Type B pancreatic cell (in vitro differentiated cells): Measurements from ENCODE around the gene PDE3A. TPM values are rescaled to one million over a fixed set of nuclear protein-coding genes. Genes with fewer than 3 reads are reported as not detected.

ENCODE experiments used
- DNase-seq: peaks from one replicate; pipeline ENCODE4 v3.0.0; 2021; ENCODE audit warnings: mixed read lengths; ENCODE audit not compliant: unreplicated experiment; ENCODE audit errors: extremely low spot score
- H3K27ac Mint-ChIP-seq: 2 replicates; pipeline ENCODE4 v1.8.0; 2021; ENCODE audit warnings: mild to moderate bottlenecking, mixed read lengths
- H3K27me3 Mint-ChIP-seq: 2 replicates; pipeline ENCODE4 v1.8.0; 2021; ENCODE audit warnings: mixed read lengths
- H3K36me3 Mint-ChIP-seq: 2 replicates; pipeline ENCODE4 v1.8.0; 2021; ENCODE audit warnings: mixed read lengths
- H3K4me1 Mint-ChIP-seq: one replicate; pipeline ENCODE4 v1.8.0; 2021; ENCODE audit warnings: mixed read lengths; ENCODE audit not compliant: unreplicated experiment
- H3K4me3 Mint-ChIP-seq: 2 replicates; pipeline ENCODE4 v1.8.0; 2021; ENCODE audit warnings: mild to moderate bottlenecking, mixed read lengths
- H3K9me3 Mint-ChIP-seq: 2 replicates; pipeline ENCODE4 v1.8.0; 2021; ENCODE audit warnings: mixed read lengths
- CTCF ChIP-seq: fragments of 200-600 bp; sonication (generic); conservative IDR thresholded peaks from 2 replicates; pipeline ENCODE4 v1.5.0; 2021; ENCODE audit warnings: antibody characterized with exemption, mild to moderate bottlenecking
- total RNA-seq: library from RNA; stranded (reverse); gene quantifications from 2 replicates; pipeline ENCODE4 v1.2.1, GENCODE V29; 2021; ENCODE audit warnings: low replicate concordance

Gene PDE3A
- total RNA-seq, 1 donor from 2014 or later = 19.7 TPM

- H3K9me3 Mint-ChIP-seq = no peaks in the 10 kb centered on the region
- no peak overlapping the region for H3K27ac Mint-ChIP-seq
- no peaks in the 10 kb centered on the region for H3K4me1 Mint-ChIP-seq
- no peak for TF ChIP-seq CTCF
- H3K36me3 Mint-ChIP-seq = peaks cover 3% of the 10 kb centered on the region
- DNase-seq = no peak
- no peaks in the 10 kb centered on the region for H3K27me3 Mint-ChIP-seq
- H3K4me3 Mint-ChIP-seq = no peak overlapping the region
Measured at GRCh38 chr12:20593611-20594010, 225.3 kb downstream of the PDE3A start.

GRCh38 chr12:20596061-20596460 lies 227.7 kb downstream of the PDE3A start:
- no peak for TF ChIP-seq CTCF
- Mint-ChIP-seq H3K27ac (no peak overlapping the region), H3K9me3 (no peaks in the 10 kb centered on the region)

GRCh38 chr12:20599757-20600156 lies 231.4 kb downstream of the PDE3A start:
- no peak for DNase-seq
- TF ChIP-seq CTCF = no peak
- H3K36me3 Mint-ChIP-seq = no peaks in the 10 kb centered on the region
- H3K9me3 Mint-ChIP-seq = no peaks in the 10 kb centered on the region
- no peak overlapping the region for H3K4me3 Mint-ChIP-seq
- no peaks in the 10 kb centered on the region for H3K4me1 Mint-ChIP-seq
- no peak overlapping the region for H3K27ac Mint-ChIP-seq
- no peaks in the 10 kb centered on the region for H3K27me3 Mint-ChIP-seq

More at GRCh38 chr12:20596061-20596460, 227.7 kb downstream of the PDE3A start:
- H3K4me3 Mint-ChIP-seq = no peak overlapping the region
- H3K4me1 Mint-ChIP-seq = no peaks in the 10 kb centered on the region
- peaks cover 3% of the 10 kb centered on the region for H3K36me3 Mint-ChIP-seq
- no peak for DNase-seq
- no peaks in the 10 kb centered on the region for H3K27me3 Mint-ChIP-seq

- no peaks in the 10 kb centered on the region for H3K9me3 Mint-ChIP-seq
- no peaks in the 10 kb centered on the region for H3K36me3 Mint-ChIP-seq
- no peak for DNase-seq
- no peak overlapping the region for H3K4me3 Mint-ChIP-seq
- peak; percentile 77 for TF ChIP-seq CTCF
- H3K27me3 Mint-ChIP-seq = no peaks in the 10 kb centered on the region
- no peak overlapping the region for H3K27ac Mint-ChIP-seq
- H3K4me1 Mint-ChIP-seq = no peaks in the 10 kb centered on the region
Measured at GRCh38 chr12:20601668-20602280, 233.4 kb downstream of the PDE3A start.

GRCh38 chr12:20602641-20603391 lies 234.5 kb downstream of the PDE3A start:
- no peaks in the 10 kb centered on the region for H3K4me1 Mint-ChIP-seq
- no peaks in the 10 kb centered on the region for H3K36me3 Mint-ChIP-seq
- TF ChIP-seq CTCF = no peak
- H3K9me3 Mint-ChIP-seq = no peaks in the 10 kb centered on the region
- DNase-seq = no peak
- H3K27me3 Mint-ChIP-seq = no peaks in the 10 kb centered on the region
- no peak overlapping the region for H3K27ac Mint-ChIP-seq
- no peak overlapping the region for H3K4me3 Mint-ChIP-seq
